Endodermal cell (in vitro differentiated cells): ENCODE measurements around the gene CCDC51. TPM values are rescaled to one million over a fixed set of nuclear protein-coding genes. Genes with fewer than 3 reads are reported as not detected.

ENCODE experiments used
- DNase-seq: peaks from one replicate; pipeline ENCODE4 v3.0.0-alpha.2; 2017
- H3K27ac ChIP-seq: 2 replicates; pipeline ENCODE4 v1.5.1; 2013; ENCODE audit warnings: mild to moderate bottlenecking, low read depth, low read length, moderate library complexity
- H3K27me3 ChIP-seq: 2 replicates; pipeline ENCODE4 v1.6.1; 2013; ENCODE audit warnings: mild to moderate bottlenecking, low read length, moderate library complexity; ENCODE audit not compliant: insufficient read depth, control insufficient read depth, poor library complexity, severe bottlenecking
- H3K36me3 ChIP-seq: 2 replicates; pipeline ENCODE4 v1.7.0; 2013; ENCODE audit warnings: mild to moderate bottlenecking, low read length, moderate library complexity; ENCODE audit not compliant: control insufficient read depth, insufficient read depth
- H3K4me1 ChIP-seq: one replicate; pipeline ENCODE4 v1.7.0; 2013; ENCODE audit warnings: low read length; ENCODE audit not compliant: control insufficient read depth, insufficient read depth
- H3K4me3 ChIP-seq: 2 replicates; pipeline ENCODE4 v1.5.1; 2013; ENCODE audit warnings: mild to moderate bottlenecking, low read length, moderate library complexity
- H3K9ac ChIP-seq: 2 replicates; pipeline ENCODE4 v1.6.1; 2013; ENCODE audit warnings: mild to moderate bottlenecking, low read length, moderate library complexity; ENCODE audit not compliant: poor library complexity, severe bottlenecking; ENCODE audit errors: extremely low read depth
- H3K9me3 ChIP-seq: 2 replicates; pipeline ENCODE4 v1.6.1; 2013; ENCODE audit warnings: mild to moderate bottlenecking, low read length, moderate library complexity; ENCODE audit not compliant: control insufficient read depth
- H3K27ac Mint-ChIP-seq: 2 replicates; pipeline ENCODE4 v1.8.0; 2020; ENCODE audit warnings: mixed read lengths
- H3K27me3 Mint-ChIP-seq: 2 replicates; pipeline ENCODE4 v1.8.0; 2021; ENCODE audit warnings: mild to moderate bottlenecking, mixed read lengths; ENCODE audit not compliant: insufficient read depth
- H3K36me3 Mint-ChIP-seq: 2 replicates; pipeline ENCODE4 v1.8.0; 2020; ENCODE audit warnings: low read depth, mixed read lengths
- H3K4me1 Mint-ChIP-seq: 2 replicates; pipeline ENCODE4 v1.8.0; 2020; ENCODE audit warnings: mixed read lengths
- H3K4me3 Mint-ChIP-seq: 2 replicates; pipeline ENCODE4 v1.8.0; 2020; ENCODE audit warnings: mild to moderate bottlenecking, moderate library complexity, mixed read lengths
- H3K9me3 Mint-ChIP-seq: 2 replicates; pipeline ENCODE4 v1.8.0; 2020; ENCODE audit warnings: mild to moderate bottlenecking, mixed read lengths
- WGBS, 2 experiments: methylation state at CpG; one replicate each; pipeline versions ENCODE4 v1.1.5 to v1.1.7; 2013; ENCODE audit warnings: missing lambda C conversion rate in 2 of 2, mixed read lengths in 1 of 2; ENCODE audit not compliant: insufficient coverage in 1 of 2, insufficient read length in 1 of 2; 5-methylcytosine and 5-hydroxymethylcytosine counted together
- total RNA-seq, 2 donors: library from RNA; stranded (reverse); fragmentation: NEBNext Ultra II Directional in 1 of 2; extraction: Animal tissue kit (Norgen Biotek cat#: 25700) in 1 of 2; gene quantifications; 2 replicates in 1 of 2; 3 replicates in 1 of 2; pipeline ENCODE4 v1.2.1, GENCODE V29; 2021
- TF ChIP-seq, protein P1 (sequence below): fragments of 200-600 bp; sonication (generic); conservative IDR thresholded peaks from 2 replicates; pipeline ENCODE4 v1.5.0; 2021; ENCODE audit warnings: antibody characterized with exemption, mild to moderate bottlenecking

The CCDC51 gene
- total RNA-seq, 2 donors from 2014 or later = 14.5 to 14.6 TPM

DNA sequence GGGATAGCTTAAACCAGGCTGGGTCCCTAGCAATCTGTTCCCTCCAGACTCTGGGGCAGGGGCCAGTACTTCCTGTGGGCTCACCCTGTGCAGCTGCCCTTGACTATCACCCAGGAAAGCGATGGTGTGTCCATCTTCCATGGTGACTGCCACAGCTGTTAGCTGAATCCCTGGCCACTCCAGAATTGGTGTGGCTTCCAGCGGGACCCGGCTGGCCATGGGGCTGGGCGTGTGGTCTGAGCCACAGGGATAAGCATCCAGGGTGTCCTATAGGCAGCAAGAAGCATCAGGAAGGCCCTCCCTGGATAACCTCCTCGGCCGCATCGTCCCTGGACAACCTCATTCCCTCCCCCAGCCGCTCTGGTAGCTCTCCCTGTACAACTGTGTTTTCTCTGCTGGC lies 17.2 kb downstream of the CCDC51 start:
- H3K36me3 ChIP-seq = peaks cover 8% of the 10 kb centered on the region
- H3K4me1 Mint-ChIP-seq = peaks cover 22% of the 10 kb centered on the region
- H3K36me3 Mint-ChIP-seq = peaks cover 32% of the 10 kb centered on the region
- DNase-seq = no peak
- H3K9me3 Mint-ChIP-seq = no peaks in the 10 kb centered on the region
- TF ChIP-seq, protein P1, sequence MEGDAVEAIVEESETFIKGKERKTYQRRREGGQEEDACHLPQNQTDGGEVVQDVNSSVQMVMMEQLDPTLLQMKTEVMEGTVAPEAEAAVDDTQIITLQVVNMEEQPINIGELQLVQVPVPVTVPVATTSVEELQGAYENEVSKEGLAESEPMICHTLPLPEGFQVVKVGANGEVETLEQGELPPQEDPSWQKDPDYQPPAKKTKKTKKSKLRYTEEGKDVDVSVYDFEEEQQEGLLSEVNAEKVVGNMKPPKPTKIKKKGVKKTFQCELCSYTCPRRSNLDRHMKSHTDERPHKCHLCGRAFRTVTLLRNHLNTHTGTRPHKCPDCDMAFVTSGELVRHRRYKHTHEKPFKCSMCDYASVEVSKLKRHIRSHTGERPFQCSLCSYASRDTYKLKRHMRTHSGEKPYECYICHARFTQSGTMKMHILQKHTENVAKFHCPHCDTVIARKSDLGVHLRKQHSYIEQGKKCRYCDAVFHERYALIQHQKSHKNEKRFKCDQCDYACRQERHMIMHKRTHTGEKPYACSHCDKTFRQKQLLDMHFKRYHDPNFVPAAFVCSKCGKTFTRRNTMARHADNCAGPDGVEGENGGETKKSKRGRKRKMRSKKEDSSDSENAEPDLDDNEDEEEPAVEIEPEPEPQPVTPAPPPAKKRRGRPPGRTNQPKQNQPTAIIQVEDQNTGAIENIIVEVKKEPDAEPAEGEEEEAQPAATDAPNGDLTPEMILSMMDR = no peak
- H3K27ac Mint-ChIP-seq = no peak overlapping the region
- H3K4me3 ChIP-seq = no peak overlapping the region
- H3K27me3 ChIP-seq = no peaks in the 10 kb centered on the region
- H3K27ac ChIP-seq = no peak overlapping the region
- no peak overlapping the region for H3K4me3 Mint-ChIP-seq
- no peak overlapping the region for H3K9ac ChIP-seq
- 94% methylated on average over 8 of the region's 8 CpGs for WGBS, 2 experiments
- H3K4me1 ChIP-seq = peaks cover 3% of the 10 kb centered on the region
- H3K27me3 Mint-ChIP-seq = no peaks in the 10 kb centered on the region
- H3K9me3 ChIP-seq = no peaks in the 10 kb centered on the region

DNA sequence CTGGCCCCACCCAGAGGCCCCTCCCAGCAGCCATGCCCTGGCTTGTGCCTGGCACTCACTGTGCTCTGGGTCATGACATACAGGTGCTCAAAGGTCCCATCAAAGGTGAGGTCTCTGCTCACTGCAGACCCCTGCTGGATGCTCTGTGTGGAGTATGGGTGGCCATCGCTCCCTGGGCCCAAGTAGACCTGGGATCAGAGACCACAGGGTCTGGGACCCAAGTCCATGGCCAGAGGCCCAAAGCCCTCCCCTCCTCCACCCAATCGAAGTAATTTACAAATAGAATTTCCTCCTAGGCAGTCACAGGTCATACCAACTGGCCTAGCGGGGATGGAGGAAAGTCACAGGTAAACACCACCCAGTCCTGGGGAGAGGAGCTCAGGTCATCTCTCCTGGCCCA lies 17.6 kb downstream of the CCDC51 start:
- peaks cover 18% of the 10 kb centered on the region for H3K4me1 Mint-ChIP-seq
- peaks cover 30% of the 10 kb centered on the region for H3K36me3 Mint-ChIP-seq
- H3K9me3 ChIP-seq = no peaks in the 10 kb centered on the region
- no peak overlapping the region for H3K4me3 ChIP-seq
- H3K27ac ChIP-seq = no peak overlapping the region
- H3K27me3 ChIP-seq = no peaks in the 10 kb centered on the region
- TF ChIP-seq, protein P1 = peak; percentile 67
- H3K27me3 Mint-ChIP-seq = no peaks in the 10 kb centered on the region
- WGBS, 2 experiments = 89% methylated on average over 3 of the region's 3 CpGs; no CpG with 5 or more reads in 1 of the 2 experiments
- H3K9ac ChIP-seq = no peak overlapping the region
- peaks cover 8% of the 10 kb centered on the region for H3K36me3 ChIP-seq
- no peaks in the 10 kb centered on the region for H3K9me3 Mint-ChIP-seq
- H3K27ac Mint-ChIP-seq = no peak overlapping the region
- DNase-seq = peak; percentile 69
- H3K4me3 Mint-ChIP-seq = no peak overlapping the region
- H3K4me1 ChIP-seq = no peaks in the 10 kb centered on the region

DNA sequence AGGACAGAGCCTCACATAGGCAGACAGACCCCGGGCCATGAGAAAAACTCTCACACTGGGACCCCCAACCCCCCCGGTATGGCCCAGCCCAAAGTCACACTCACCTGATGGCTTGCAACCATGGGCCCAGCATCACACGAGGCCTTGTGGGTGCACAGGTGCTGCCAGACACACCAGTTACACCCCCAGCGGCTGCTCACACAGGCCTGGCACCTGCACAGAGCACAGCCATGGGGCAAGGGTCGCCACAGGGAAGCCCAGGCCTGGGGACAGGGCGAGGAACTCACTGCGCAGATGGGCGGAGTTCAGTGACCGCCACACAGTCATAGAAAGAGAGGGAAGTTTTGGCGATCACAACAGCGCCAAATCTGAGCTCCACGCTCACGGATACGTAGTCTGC lies 19.4 kb downstream of the CCDC51 start:
- Histone ChIP-seq H3K4me3 (no peak overlapping the region), H3K9me3 (no peaks in the 10 kb centered on the region), H3K9ac (no peak overlapping the region), H3K27ac (no peak overlapping the region), H3K36me3 (peaks cover 16% of the 10 kb centered on the region), H3K4me1 (no peaks in the 10 kb centered on the region), H3K27me3 (no peaks in the 10 kb centered on the region)
- H3K27ac Mint-ChIP-seq = peak overlapping the region; percentile 7
- H3K36me3 Mint-ChIP-seq = peaks cover 44% of the 10 kb centered on the region
- no peak overlapping the region for H3K4me3 Mint-ChIP-seq
- H3K9me3 Mint-ChIP-seq = no peaks in the 10 kb centered on the region
- DNase-seq = no peak
- TF ChIP-seq, protein P1 = no peak
- peaks cover 6% of the 10 kb centered on the region for H3K4me1 Mint-ChIP-seq
- 95 to 97% methylated on average over 14 of the region's 14 CpGs for WGBS, 2 experiments
- H3K27me3 Mint-ChIP-seq = no peaks in the 10 kb centered on the region
